Eye (tissue), 1 donor: Measurements from ENCODE around the gene ILF3.
"Not testable (repeated sequence)": the region's sequence is repeated elsewhere in the genome, so short reads cannot be mapped to it uniquely, and the experiment has no call there.

Experiments used
- DNase-seq: peaks from one replicate; pipeline ENCODE4 v3.0.0-alpha.2; 2015

ILF3 gene

DNA sequence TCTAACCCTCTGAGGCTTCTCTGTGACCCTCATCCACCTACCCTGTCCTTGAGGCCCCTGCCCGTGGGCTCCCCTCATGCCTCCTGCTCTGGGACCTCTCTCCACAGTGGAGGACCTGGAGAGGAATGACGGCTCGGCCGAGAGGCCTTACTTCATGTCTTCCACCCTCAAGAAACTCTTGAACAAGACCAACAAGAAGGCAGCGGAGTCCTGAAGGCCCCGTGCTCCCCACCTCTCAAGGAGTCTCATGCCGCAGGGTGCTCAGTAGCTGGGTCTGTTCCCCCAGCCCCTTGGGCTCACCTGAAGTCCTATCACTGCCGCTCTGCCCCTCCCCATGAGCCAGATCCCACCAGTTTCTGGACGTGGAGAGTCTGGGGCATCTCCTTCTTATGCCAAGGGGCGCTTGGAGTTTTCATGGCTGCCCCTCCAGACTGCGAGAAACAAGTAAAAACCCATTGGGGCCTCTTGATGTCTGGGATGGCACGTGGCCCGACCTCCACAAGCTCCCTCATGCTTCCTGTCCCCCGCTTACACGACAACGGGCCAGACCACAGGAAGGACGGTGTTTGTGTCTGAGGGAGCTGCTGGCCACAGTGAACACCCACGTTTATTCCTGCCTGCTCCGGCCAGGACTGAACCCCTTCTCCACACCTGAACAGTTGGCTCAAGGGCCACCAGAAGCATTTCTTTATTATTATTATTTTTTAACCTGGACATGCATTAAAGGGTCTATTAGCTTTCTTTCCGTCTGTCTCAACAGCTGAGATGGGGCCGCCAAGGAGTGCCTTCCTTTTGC lies 10.8 kb upstream of the ILF3 start:
- DNase-seq = peak; percentile 21

DNA sequence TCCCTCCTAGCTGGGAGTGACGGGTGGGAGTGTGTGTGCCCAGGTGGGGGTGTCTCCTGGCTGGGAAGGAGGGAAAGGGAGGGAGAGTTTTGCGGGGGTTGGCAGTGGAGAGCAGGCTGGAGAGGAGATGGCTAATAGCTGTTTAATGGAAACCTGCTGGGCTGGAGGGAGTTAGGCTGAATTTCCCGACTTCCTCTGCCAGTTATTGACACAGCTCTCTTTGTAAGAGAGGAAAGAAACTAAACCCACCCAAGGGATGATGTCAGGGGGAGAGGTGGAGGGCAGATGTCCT lies 10.2 kb upstream of the ILF3 start:
- peak; percentile 79 for DNase-seq

DNA sequence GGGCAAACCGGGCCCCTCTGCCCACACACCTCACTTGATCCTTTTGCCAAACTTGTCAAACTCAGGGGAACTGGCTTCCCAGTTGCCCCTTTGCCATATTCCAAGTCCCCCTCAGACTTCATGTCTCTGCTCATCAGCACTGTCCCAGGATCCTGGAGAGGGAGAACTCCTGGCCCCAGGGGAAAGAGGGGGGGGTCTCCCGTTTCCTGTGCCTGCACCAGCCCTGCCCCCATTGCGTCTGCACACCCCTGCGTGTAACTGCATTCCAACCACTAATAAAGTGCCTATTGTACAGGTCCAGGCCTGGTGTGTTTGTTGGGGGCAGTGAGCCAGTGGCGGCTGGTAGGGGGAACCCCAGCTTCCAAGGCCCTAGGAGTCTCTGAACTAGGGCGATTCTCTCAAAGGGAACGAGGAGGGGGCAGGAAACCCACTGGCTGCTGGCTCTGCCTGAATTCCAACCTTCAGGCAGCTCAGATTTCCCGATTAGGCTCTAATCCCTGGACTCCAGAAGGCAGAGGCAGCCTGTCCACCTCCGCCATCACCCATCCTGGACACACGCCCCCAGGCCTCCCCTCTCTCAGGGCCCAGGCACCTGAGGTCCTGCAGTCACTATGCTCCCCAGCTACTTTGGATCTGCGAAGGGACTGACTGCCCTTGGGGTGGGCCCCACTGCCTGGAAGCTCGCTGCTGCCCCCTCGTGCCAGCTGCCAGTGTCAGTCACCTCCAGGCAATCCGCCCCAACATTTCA lies 9.7 kb upstream of the ILF3 start:
- peak; percentile 91 for DNase-seq

DNA sequence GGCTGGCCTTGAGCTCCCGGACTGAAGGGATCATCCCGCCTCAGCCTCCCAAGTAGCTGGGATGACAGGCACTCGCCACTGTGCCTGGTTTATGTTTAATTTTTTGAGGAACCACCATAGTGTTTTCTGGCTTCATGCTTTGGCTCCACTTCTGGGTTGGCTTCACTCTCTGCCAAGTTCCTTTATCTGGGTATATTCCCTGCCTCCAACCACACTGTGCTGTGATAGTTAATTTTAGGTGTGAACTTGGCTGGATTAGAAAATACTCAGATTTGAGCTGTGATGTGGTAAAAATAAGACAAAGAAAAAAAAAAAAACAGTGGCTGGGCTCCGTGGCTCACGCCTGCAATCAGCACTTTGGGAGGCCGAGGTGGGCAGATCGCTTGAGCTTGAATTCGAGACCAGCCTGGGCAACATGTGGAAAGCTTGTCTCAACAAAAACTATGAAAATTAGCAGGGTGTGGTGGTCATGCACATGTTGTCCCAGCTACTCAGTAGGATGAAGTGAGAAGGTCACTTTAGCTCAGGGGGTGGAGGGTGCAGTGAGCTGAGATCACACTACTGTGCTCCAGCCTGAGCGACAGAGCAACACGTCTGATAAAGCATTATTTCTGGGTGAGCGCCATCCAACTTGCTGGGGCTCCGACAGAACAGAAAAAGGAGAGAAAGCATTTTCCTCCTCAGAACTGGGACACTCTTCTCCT lies 7.5 kb upstream of the ILF3 start:
- DNase-seq = no peak

DNA sequence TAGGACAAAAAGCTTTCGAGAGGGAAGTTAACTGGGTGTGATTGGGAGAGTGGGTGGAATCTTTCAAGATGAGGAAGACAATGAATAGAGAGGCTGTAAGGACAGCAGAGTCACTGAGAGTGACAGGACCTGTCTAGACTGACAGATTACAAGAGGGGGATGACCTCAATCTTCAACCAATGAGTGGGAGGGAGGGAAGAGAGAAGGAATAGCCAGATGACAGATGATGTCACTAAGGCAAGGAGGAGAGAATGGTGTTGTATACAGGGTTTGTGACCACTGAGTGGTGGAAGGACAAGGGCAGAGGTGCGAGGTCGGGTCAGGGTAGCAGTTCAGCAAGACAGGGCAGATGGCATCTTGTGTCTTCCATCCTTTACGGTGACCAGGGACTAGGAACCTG lies 5.8 kb upstream of the ILF3 start:
- DNase-seq = no peak

DNA sequence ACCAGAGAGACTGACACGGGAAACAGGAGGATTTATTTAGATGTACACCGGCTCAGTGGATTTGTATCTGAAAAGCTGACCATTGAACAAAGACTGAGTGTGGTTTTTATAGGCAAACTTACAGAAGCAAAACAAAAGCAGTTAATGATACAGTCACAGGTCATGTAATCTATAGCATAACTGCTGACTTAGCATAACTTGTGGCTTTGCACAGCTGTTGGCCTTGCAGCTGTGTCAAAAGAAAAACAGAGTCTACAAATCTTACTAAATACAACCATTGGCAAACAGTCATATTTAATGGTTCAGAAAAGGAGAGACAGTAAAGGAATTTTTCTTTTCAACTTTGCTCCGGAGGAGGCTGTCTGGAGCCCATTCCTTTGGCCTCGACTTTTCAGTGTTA lies 2.3 kb upstream of the ILF3 start:
- no peak for DNase-seq

DNA sequence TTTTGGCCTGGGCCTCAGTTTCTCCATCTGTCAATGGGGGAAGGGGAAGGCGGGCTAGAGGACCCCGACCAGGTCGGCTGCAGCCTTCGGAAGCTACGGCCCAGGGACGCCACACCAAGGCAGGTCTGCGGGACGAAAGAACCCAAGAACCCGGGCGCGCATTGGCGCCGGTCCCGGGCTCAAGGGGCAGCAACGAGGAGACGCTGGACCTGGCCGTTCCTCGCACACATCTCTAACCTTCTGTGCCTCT lies 739 bp upstream of the ILF3 start:
- no peak for DNase-seq

DNA sequence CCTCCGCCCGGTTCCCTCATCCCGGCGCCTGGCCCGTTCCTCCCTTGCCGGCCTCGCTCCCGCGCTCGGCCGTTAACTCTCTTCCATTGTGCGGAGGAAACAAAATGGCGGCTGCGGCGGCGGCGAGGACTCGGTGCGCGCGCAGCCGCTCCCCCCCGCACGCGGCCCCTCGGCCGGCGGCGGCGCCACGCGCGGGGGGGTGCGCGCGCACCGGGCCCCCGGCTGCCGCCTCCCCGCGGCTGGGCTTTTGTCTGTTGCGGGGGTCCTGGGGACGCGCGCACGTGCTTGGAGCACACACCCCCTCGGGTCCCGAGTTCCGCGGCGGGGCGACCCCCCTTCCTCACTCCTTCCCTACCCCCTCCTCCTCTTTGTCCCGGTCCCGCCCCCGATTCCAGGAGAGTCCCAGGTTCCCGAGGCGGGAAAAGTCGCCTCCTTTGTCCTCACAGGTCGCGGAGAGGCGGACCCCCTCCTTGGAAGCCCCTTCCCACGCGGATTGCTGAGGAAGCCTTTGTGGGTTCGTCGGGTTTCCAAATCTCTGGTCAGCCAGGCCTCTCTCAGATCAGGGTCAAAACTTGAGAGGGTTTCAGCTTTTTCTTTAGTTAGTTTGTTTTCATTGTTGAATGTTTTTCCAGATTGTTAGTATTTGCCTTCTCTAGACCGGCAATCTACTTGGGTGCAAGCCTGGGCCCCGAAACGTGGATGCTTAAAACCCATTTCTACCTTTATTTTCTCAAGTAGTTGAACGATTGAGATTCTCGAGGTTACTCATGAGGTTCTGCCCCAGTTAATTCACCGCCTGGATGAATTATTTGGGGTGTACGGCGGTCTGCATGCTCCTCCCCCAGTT lies 687 bp downstream of the ILF3 start:
- DNase-seq = peak; percentile 83

DNA sequence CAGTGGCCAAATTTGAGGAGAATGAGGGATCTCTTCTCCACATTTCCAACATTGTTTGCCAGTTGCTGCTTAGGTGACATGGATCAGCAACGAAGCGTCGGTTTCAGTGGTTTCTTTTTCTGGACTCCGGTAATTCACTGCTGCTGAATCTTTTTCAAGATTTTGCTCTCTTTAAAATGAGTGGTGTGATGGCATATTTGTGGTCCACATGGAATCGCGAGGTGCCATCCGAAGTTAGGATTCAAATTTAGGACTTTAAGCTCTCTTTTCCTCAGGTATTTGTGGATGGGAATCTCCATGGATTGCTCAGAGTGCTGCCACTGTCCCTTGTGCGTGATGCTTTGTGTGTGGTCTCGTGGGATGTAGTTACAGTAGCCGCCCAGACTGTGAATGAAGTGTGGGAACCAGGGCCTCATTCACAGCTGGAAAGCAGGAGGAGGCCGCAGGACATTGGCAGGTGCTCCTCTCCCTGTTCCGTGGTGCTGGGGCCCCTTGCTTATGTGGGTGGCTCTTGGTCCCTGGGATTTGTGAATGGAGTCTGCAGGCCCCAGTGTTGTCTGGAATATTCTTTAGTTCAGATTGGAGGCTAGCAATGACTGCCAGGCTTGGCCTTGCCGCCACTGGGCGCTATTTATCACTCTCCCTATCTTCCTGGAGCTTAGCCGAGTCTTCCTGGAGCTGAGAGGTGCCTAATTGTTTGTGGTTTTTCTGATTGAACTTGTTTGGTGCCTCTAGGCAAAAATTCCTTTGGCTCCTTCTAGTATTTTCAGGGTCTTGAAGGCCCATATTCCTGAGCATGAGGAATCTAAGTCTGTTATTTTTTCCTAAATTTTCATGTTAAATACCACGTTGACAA lies 1.5 kb downstream of the ILF3 start:
- peak; percentile 71 for DNase-seq

DNA sequence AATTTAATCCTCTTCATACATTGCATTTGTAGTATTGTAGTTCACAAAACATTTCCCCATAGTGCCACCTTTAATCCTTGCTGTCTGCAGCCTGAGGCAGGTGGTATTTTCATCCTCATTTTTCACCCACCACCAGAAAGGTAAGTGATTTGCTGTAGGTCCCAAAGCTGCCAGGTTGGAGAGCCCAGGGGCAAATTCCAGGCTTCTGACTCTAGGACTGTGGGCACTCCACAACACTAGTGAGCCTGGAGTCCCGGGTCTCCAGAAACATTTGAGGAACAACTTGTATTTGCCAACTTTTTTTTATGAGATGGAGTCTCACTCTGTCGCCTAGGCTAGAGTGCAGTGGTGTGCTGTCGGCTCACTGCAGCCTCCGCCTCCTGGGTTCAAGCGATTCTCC lies 6.2 kb downstream of the ILF3 start:
- no peak for DNase-seq

DNA sequence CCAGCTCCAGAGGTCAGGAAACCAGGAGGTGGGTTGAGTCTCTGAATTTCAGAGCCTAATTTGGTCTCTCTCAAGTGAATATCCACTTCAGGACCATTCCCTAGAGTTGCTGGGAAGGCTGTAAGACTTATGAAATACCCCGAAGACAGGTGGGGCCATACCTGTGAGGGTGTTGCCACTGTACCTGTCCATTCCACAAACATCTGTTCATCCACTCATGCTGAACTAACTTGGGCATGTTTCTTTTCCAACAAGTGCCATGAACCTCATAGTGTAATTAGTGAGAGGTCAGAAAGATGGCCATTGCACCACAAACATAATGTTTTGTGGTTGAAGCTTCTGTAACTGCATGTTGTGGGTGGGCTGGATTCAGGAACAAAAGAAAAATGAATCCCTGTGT lies 7.8 kb downstream of the ILF3 start:
- no peak for DNase-seq

DNA sequence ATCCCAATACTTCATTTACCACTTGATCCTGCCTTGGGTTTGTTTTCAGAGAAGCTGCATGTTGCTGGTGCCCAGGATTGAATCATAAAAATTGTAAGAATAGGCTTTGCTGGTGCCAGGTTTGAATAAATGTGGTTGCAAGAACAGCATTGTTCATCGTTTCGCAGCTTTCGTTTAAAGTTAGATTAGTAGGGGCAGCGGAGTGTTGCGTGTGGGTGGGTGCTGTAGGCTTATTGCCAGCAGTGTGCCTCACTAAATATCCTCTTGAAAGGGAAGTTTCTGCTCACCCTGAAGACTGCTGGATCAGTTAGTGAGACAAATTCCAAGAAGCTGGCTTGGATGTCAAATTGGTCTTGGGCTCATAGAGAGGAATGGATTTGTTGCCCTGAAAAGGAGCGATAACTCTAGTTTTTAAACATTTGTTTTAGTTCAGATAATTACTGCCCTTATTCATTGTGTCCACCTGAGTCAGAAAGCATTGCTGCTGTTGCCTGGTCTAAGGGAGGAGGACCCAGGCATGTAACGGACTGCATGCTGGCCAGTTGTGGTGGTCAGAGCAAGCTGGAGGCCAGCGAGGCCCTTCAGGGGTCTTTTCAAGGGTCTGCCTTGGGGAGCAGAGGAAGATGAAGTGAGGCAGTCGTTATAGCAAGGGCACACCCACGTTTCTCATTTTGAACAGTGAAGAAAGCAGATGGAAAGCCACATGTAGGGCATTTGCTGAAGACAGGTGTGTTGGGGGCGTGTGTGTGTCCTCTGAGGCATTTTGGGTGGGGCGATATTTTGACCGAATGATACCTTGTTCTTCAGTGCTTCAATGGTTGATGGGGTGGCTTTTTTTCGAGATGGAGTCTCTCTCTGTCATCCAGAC lies 8.5 kb downstream of the ILF3 start:
- no peak for DNase-seq

DNA sequence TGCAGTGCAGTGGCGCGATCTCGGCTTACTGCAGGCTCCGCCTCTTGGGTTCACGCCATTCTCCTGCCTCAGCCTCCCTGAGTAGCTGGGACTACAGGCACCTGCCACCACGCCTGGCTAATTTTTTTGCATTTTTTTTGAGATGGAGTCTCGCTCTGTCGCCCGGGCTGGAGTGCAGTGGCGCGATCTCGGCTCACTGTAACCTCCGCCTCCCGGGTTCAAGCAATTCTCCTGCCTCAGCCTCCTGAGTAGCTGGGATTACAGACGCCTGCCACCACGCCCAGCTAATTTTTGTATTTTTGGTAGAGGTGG lies 9.1 kb downstream of the ILF3 start:
- DNase-seq = not testable (repeated sequence)

DNA sequence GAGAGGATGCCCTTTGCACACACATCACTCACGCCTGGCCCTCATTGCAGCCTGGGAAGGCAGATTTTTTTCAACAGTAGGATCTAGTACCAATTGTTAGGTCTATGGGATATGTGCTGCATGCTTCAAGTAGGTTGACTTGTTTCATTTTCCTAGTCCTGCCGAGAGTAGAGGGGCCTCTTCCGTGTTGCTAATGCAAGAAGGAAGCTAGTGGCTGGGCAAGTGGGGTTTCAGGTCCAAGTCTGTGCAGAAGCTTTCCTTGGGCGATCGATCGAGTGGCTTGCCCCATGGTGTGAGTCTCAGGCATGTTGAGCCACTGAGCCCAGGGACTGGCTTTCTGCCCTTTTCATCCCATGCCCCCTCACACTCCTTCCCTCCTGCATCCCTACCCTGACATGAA lies 13.7 kb downstream of the ILF3 start:
- no peak for DNase-seq

DNA sequence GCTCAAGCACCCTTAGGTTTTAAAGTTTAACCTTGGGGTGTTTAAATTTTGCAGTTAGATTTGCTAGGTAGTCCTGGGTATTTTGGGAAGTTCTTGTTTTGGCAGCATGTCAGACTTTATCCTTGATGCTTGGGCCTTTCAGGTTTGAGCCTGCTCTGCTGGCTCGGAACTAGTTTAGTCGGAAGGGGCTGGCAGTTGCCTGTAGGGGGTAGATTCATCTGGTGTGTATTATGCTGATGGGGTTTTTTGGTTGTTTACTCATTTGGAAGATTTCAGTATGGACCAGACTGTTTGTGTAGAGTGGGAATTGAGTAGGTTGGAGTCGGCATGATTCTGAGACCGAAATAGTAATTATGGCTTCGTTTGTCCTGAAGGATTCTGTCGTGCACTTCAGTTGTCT lies 15.1 kb downstream of the ILF3 start:
- no peak for DNase-seq

DNA sequence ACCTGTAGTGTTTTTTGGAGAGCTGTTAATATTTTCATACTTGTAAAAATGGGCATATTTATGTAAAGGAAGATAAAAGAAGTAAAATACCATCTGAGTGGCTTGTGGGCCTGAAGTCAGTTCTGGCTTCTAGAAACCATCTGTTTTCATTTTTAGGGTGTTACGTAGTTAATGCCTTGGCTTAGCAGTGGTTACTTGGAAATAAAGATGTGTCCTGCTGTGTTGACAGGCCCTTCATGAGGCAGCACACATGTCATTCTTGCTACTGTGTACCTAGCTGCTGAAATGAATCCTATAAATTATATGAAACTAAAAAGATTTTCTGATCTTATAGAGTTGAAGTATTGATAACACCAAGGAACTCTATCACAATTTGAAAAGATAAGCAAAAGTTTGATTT lies 16.0 kb downstream of the ILF3 start:
- DNase-seq = no peak

DNA sequence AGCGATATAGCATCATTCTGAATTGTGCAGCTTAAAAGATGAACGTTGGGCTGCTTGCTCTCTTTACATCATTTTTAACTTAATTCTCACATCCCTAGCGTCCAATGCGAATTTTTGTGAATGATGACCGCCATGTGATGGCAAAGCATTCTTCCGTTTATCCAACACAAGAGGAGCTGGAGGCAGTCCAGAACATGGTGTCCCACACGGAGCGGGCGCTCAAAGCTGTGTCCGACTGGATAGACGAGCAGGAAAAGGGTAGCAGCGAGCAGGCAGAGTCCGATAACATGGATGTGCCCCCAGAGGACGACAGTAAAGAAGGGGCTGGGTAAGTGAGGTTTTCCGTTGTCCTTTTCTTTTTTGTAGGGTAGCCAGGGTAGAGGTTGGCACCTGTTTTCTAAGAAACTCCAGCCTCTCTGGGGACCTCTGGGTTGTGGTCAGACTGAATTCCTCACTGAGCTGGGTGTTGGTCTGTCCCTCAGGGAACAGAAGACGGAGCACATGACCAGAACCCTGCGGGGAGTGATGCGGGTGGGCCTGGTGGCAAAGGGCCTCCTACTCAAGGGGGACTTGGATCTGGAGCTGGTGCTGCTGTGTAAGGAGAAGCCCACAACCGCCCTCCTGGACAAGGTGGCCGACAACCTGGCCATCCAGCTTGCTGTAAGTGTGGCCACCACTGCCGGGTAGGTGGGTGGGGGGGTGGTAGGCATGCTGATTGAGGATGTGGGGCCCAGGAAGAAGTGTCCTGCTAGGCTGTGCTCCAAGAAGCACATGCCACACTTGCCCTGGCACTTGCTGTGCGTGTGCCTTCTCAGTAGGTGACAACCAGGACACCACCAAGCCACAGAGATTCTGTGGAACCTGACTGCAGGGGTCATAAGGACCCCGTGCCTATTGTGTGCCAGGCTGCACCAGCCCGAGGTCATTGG lies 17.0 kb downstream of the ILF3 start:
- no peak for DNase-seq

DNA sequence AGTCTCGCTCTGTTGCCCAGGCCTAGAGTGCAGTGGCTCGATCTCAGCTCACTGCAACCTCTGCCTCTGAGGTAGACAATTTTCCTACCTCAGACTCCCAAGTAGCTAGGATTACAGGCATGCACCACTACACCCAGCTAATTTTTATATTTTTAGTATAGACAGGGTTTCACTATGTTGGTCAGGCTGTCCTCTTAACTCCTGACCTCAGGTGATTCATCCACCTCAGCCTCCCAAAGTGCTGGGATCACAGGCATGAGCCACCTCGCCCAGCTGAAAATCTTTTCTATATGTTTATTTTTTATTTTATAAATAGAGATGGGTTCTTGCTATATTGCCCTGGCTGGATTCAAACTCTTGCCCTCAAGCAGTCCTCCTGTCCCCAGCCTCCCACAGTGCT lies 17.8 kb downstream of the ILF3 start:
- DNase-seq = not testable (repeated sequence)

DNA sequence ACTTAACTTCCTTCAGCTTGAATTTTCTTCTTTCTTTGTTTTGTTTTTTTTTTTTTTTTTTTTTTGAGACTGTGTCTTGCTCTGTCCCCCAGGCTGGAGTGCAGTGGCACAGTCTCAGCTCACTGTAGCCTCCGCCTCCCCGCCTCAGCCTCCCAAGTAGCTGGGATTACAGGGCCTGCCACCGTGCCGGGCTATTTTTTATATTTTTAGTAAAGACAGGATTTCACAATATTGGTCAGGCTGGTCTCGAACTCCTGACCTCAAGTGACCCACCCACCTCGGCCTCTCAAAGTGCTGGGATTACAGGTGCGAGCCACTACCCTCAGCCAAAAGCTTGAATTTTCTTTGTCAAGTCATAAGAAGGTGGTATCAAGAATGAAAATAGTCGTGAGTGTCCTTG lies 21.1 kb downstream of the ILF3 start:
- DNase-seq = not testable (repeated sequence)

DNA sequence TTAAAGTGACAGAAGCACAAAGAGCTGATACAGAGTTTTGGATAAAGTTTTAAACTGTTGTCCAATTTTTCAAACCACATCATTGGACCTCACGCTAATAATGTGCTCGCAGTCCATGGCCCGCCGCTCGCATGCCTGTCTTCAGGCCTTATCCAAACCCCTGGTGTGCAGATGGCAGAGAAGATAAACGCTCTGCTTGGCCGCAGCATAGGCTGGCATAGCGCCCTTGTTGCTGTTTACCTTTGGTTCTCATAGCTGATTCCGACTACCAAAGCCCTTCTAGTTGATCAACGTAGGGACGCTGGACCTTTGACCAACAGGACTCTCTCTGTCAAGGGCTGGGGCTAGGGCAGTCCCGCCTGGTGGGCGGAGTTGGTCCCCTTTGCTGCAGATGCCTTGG lies 23.6 kb downstream of the ILF3 start:
- DNase-seq = no peak

DNA sequence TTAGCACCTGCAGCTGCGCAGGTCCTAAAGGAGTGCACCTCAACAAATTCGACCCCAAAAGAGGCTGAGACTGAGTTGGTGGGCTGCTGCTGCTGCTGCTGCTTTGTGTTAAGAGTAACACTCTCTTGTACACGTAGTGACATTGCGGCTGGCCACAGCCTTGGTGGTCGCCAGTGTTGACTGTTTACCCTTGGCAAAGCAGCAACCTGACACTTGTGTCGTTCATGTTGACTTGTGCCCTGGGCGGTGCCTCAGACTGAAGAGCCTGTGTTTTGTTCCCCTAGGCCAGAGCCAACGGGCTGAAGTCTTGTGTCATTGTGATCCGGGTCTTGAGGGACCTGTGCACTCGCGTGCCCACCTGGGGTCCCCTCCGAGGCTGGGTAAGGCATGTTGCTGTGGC lies 24.7 kb downstream of the ILF3 start:
- no peak for DNase-seq
